ENCODE results near the gene COL21A1. TPM values are rescaled to one million over a fixed set of nuclear protein-coding genes. Genes with fewer than 3 reads are reported as not detected.
"Not testable (repeated sequence)": the region's sequence is repeated elsewhere in the genome, so short reads cannot be mapped to it uniquely, and the experiment has no call there.

Gene COL21A1
- polyA plus RNA-seq, 3 donors from 2014 or later = not detected

- H3K4me3 Mint-ChIP-seq = no peak overlapping the region
- H3K36me3 Mint-ChIP-seq = no peaks in the 10 kb centered on the region
- no peak for DNase-seq
- H3K9me3 Mint-ChIP-seq = peaks cover 3 to 25% (median 4%) of the 10 kb centered on the region in 6 donors
- H3K4me1 Mint-ChIP-seq = no peaks in the 10 kb centered on the region
- no peaks in the 10 kb centered on the region for H3K27me3 Mint-ChIP-seq (ENCODE audit: low read depth in 3 of 3)
- H3K27ac Mint-ChIP-seq = no peak overlapping the region
These were observed 16.4 kb upstream of the COL21A1 start for GRCh38 chr6:56263596-56264315.

GRCh38 chr6:56260593-56260992 lies 13.2 kb upstream of the COL21A1 start:
- not testable (repeated sequence) for H3K4me1 Mint-ChIP-seq; H3K27me3 Mint-ChIP-seq (ENCODE audit: low read depth in 3 of 3); DNase-seq; H3K27ac Mint-ChIP-seq; H3K4me3 Mint-ChIP-seq; H3K36me3 Mint-ChIP-seq
- H3K9me3 Mint-ChIP-seq = peaks cover 2 to 27% (median 4%) of the 10 kb centered on the region in 6 donors

GRCh38 chr6:56259234-56260077 lies 12.1 kb upstream of the COL21A1 start:
- Mint-ChIP-seq H3K36me3 (no peaks in the 10 kb centered on the region), H3K9me3 (peaks cover 2 to 23% (median 4%) of the 10 kb centered on the region in 6 donors), H3K27me3 (ENCODE audit: low read depth in 3 of 3) (no peaks in the 10 kb centered on the region), H3K4me3 (no peak overlapping the region), H3K27ac (no peak overlapping the region), H3K4me1 (no peaks in the 10 kb centered on the region)
- no peak for DNase-seq

GRCh38 chr6:56255349-56255748 lies 8.0 kb upstream of the COL21A1 start:
- Mint-ChIP-seq H3K27me3 (ENCODE audit: low read depth in 3 of 3) (peaks cover 0 to 3% (median 0%) of the 10 kb centered on the region in 3 donors), H3K4me1 (no peaks in the 10 kb centered on the region), H3K4me3 (no peak overlapping the region), H3K9me3 (peaks cover 0 to 19% (median 3%) of the 10 kb centered on the region in 6 donors), H3K36me3 (no peaks in the 10 kb centered on the region), H3K27ac (no peak overlapping the region)
- no peak for DNase-seq

- H3K9me3 Mint-ChIP-seq = peaks cover 1 to 19% (median 4%) of the 10 kb centered on the region in 6 donors
- no peak overlapping the region for H3K4me3 Mint-ChIP-seq
- DNase-seq = no peak
- H3K36me3 Mint-ChIP-seq = peaks cover 0 to 3% (median 0%) of the 10 kb centered on the region in 3 donors
- no peak overlapping the region for H3K27ac Mint-ChIP-seq
- no peaks in the 10 kb centered on the region for H3K4me1 Mint-ChIP-seq
- H3K27me3 Mint-ChIP-seq (ENCODE audit: low read depth in 3 of 3) = peaks cover 1 to 5% (median 2%) of the 10 kb centered on the region in 3 donors
These were observed 2.9 kb upstream of the COL21A1 start for GRCh38 chr6:56250266-56250665.

GRCh38 chr6:56247654-56248122 lies 308 bp upstream of the COL21A1 start:
- DNase-seq = no peak
- Mint-ChIP-seq H3K9me3 (peaks cover 0 to 9% (median 5%) of the 10 kb centered on the region in 6 donors), H3K27ac (no peak overlapping the region), H3K4me3 (no peak overlapping the region), H3K4me1 (no peaks in the 10 kb centered on the region), H3K27me3 (ENCODE audit: low read depth in 3 of 3) (peaks cover 1 to 4% (median 2%) of the 10 kb centered on the region in 3 donors), H3K36me3 (peaks cover 0 to 3% (median 0%) of the 10 kb centered on the region in 3 donors)

GRCh38 chr6:56246541-56246880 lies 869 bp downstream of the COL21A1 start:
- H3K9me3 Mint-ChIP-seq = peaks cover 0 to 9% (median 4%) of the 10 kb centered on the region in 6 donors
- H3K4me1 Mint-ChIP-seq = no peaks in the 10 kb centered on the region
- no peak overlapping the region for H3K4me3 Mint-ChIP-seq
- H3K27ac Mint-ChIP-seq = no peak overlapping the region
- peaks cover 1 to 2% (median 2%) of the 10 kb centered on the region in 3 donors for H3K27me3 Mint-ChIP-seq (ENCODE audit: low read depth in 3 of 3)
- H3K36me3 Mint-ChIP-seq = peaks cover 0 to 3% (median 0%) of the 10 kb centered on the region in 3 donors
- no peak for DNase-seq

- H3K9me3 Mint-ChIP-seq = peaks cover 0 to 6% (median 4%) of the 10 kb centered on the region in 6 donors
- peaks cover 0 to 3% (median 0%) of the 10 kb centered on the region in 3 donors for H3K36me3 Mint-ChIP-seq
- no peak overlapping the region for H3K4me3 Mint-ChIP-seq
- peaks cover 1 to 2% (median 2%) of the 10 kb centered on the region in 3 donors for H3K27me3 Mint-ChIP-seq (ENCODE audit: low read depth in 3 of 3)
- no peaks in the 10 kb centered on the region for H3K4me1 Mint-ChIP-seq
- no peak for DNase-seq
- no peak overlapping the region for H3K27ac Mint-ChIP-seq
These were observed 1.5 kb downstream of the COL21A1 start for GRCh38 chr6:56245903-56246351.

- H3K4me1 Mint-ChIP-seq = no peaks in the 10 kb centered on the region
- H3K9me3 Mint-ChIP-seq = peaks cover 0 to 7% (median 4%) of the 10 kb centered on the region in 6 donors
- H3K4me3 Mint-ChIP-seq = no peak overlapping the region
- peaks cover 1 to 2% (median 2%) of the 10 kb centered on the region in 3 donors for H3K27me3 Mint-ChIP-seq (ENCODE audit: low read depth in 3 of 3)
- H3K36me3 Mint-ChIP-seq = peaks cover 0 to 3% (median 0%) of the 10 kb centered on the region in 3 donors
- H3K27ac Mint-ChIP-seq = no peak overlapping the region
- DNase-seq = no peak
These were observed 2.7 kb downstream of the COL21A1 start for GRCh38 chr6:56244528-56245253.

- peaks cover 0 to 7% (median 4%) of the 10 kb centered on the region in 6 donors for H3K9me3 Mint-ChIP-seq
- H3K4me3 Mint-ChIP-seq = no peak overlapping the region
- DNase-seq = no peak
- no peaks in the 10 kb centered on the region for H3K4me1 Mint-ChIP-seq
- H3K27ac Mint-ChIP-seq = no peak overlapping the region
- H3K36me3 Mint-ChIP-seq = peaks cover 0 to 3% (median 0%) of the 10 kb centered on the region in 3 donors
- H3K27me3 Mint-ChIP-seq (ENCODE audit: low read depth in 3 of 3) = peaks cover 1 to 2% (median 2%) of the 10 kb centered on the region in 3 donors
These were observed 3.3 kb downstream of the COL21A1 start for GRCh38 chr6:56244089-56244488.

- H3K9me3 Mint-ChIP-seq = peaks cover 0 to 7% (median 4%) of the 10 kb centered on the region in 6 donors
- H3K27ac Mint-ChIP-seq = no peak overlapping the region
- peaks cover 0 to 3% (median 0%) of the 10 kb centered on the region in 3 donors for H3K36me3 Mint-ChIP-seq
- DNase-seq = no peak
- H3K4me1 Mint-ChIP-seq = no peaks in the 10 kb centered on the region
- no peak overlapping the region for H3K4me3 Mint-ChIP-seq
- H3K27me3 Mint-ChIP-seq (ENCODE audit: low read depth in 3 of 3) = peaks cover 1 to 2% (median 2%) of the 10 kb centered on the region in 3 donors
These were observed 3.8 kb downstream of the COL21A1 start for GRCh38 chr6:56243518-56244070.

- Mint-ChIP-seq H3K4me3 (no peak overlapping the region), H3K9me3 (peaks cover 0 to 7% (median 2%) of the 10 kb centered on the region in 6 donors), H3K27me3 (ENCODE audit: low read depth in 3 of 3) (peaks cover 0 to 1% (median 0%) of the 10 kb centered on the region in 3 donors), H3K36me3 (no peaks in the 10 kb centered on the region), H3K4me1 (no peaks in the 10 kb centered on the region), H3K27ac (no peak overlapping the region)
- no peak for DNase-seq
These were observed 5.0 kb downstream of the COL21A1 start for GRCh38 chr6:56242346-56242745.

GRCh38 chr6:56241124-56241802 lies 6.1 kb downstream of the COL21A1 start:
- no peak for DNase-seq
- Mint-ChIP-seq H3K4me3 (no peak overlapping the region), H3K27me3 (ENCODE audit: low read depth in 3 of 3) (no peaks in the 10 kb centered on the region), H3K9me3 (peaks cover 0 to 6% (median 3%) of the 10 kb centered on the region in 6 donors), H3K27ac (no peak overlapping the region), H3K36me3 (no peaks in the 10 kb centered on the region), H3K4me1 (no peaks in the 10 kb centered on the region)
